Glutamatergic neuron (in vitro differentiated cells): Measurements from ENCODE around the gene TUBGCP2. TPM values are rescaled to one million over a fixed set of nuclear protein-coding genes. Genes with fewer than 3 reads are reported as not detected.
"Not testable (repeated sequence)": the region's sequence is repeated elsewhere in the genome, so short reads cannot be mapped to it uniquely, and the experiment has no call there.

Experiments
- DNase-seq: peaks from one replicate; pipeline ENCODE4 v3.0.0; 2022
- H3K27ac Mint-ChIP-seq: one replicate; pipeline ENCODE4 v1.8.0; 2020; ENCODE audit warnings: mild to moderate bottlenecking, mixed read lengths, inconsistent platforms; ENCODE audit not compliant: unreplicated experiment
- H3K27me3 Mint-ChIP-seq: one replicate; pipeline ENCODE4 v1.8.0; 2020; ENCODE audit warnings: mild to moderate bottlenecking, moderate library complexity, mixed read lengths, inconsistent platforms; ENCODE audit not compliant: unreplicated experiment
- H3K36me3 Mint-ChIP-seq: one replicate; pipeline ENCODE4 v1.8.0; 2020; ENCODE audit warnings: mild to moderate bottlenecking, mixed read lengths, inconsistent platforms; ENCODE audit not compliant: unreplicated experiment
- H3K4me1 Mint-ChIP-seq: one replicate; pipeline ENCODE4 v1.8.0; 2020; ENCODE audit warnings: mild to moderate bottlenecking, low read depth, mixed read lengths, inconsistent platforms; ENCODE audit not compliant: unreplicated experiment
- H3K4me3 Mint-ChIP-seq: one replicate; pipeline ENCODE4 v1.8.0; 2020; ENCODE audit warnings: mild to moderate bottlenecking, mixed read lengths, inconsistent platforms; ENCODE audit not compliant: unreplicated experiment
- H3K9me3 Mint-ChIP-seq: one replicate; pipeline ENCODE4 v1.8.0; 2020; ENCODE audit warnings: mild to moderate bottlenecking, moderate library complexity, mixed read lengths, inconsistent platforms; ENCODE audit not compliant: unreplicated experiment
- total RNA-seq: library from RNA; stranded (reverse); fragmentation: NEBNext Ultra II Directional; extraction: Animal tissue kit (Norgen Biotek cat#: 25700); gene quantifications from one replicate; pipeline ENCODE4 v1.2.1, GENCODE V29; 2021; ENCODE audit not compliant: unreplicated experiment
- TF ChIP-seq, protein P1 (sequence below): fragments of 200-600 bp; sonication (generic); IDR thresholded peaks from one replicate; pipeline ENCODE4 v1.5.0; 2021; ENCODE audit not compliant: partially characterized antibody, unreplicated experiment

The TUBGCP2 gene
- total RNA-seq, 1 donor from 2014 or later, result 61.4 TPM

DNA sequence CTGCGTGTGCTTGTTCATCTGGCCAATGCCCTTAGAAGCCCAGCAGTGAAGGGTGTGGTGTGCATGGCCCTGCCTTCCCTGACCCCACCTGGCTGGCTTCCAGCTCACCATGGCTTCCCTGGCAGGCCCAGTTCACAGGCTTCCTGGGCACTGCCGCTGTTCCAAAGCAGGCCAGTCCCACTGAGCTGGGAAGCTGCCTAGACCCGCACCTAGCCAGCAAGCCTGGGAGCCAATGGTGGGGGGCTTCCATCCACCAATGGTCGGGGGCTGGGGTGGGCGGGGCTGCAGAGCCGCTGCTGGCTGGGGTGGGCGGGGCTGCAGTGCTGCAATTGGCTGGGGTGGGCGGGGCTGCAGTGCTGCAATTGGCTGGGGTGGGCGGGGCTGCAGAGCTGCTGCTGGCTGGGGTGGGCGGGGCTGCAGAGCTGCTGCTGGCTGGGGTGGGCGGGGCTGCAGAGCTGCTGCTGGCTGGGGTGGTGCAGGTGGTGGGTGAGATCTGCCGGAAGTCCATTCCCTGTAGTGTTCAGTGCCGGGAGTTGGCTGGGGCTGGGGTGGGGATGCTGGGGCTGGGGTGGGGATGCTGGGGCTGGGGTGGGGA, 15.6 kb upstream of the TUBGCP2 start:
- DNase-seq, result peak; percentile 86
- H3K27me3 Mint-ChIP-seq, result peaks cover 4% of the 10 kb centered on the region
- no peak overlapping the region for H3K27ac Mint-ChIP-seq

DNA sequence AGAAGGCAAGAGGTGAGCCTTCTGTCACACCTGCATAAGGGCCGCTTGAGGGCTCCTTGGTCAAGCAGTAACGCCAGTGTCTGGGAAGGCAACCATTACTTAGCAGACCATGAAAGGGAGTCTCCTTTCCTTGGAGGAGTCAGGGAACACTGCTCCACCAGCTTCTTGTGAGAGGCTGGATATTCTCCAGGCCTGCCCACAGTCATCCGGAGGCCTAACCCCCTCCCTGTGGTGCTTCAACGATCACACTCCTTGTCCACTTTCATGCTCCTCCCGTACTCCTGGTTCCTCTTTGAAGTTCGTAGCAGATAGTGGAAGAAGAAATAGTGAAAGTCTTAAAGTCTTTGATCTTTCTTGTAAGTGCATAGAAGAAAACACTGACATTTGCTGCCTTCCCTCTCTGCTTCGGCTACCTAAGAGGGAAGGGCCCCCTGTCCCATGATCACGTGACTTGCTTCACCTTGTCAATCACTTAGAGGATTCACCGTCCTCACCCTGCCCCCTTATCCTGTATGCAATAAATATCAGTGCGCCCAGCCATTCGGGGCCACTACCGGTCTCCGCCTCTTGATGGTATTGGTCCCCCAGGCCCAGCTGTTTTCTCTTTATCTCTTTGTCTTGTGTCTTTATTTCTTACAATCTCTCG, 13.5 kb upstream of the TUBGCP2 start:
- H3K27me3 Mint-ChIP-seq, H3K4me3 Mint-ChIP-seq, H3K4me1 Mint-ChIP-seq, DNase-seq, H3K27ac Mint-ChIP-seq, H3K36me3 Mint-ChIP-seq: not testable (repeated sequence)
- H3K9me3 Mint-ChIP-seq, result peaks cover 13% of the 10 kb centered on the region

More for the DNA sequence above, 15.6 kb upstream of the TUBGCP2 start:
- peaks cover 10% of the 10 kb centered on the region for H3K36me3 Mint-ChIP-seq
- H3K4me3 Mint-ChIP-seq, result no peak overlapping the region
- TF ChIP-seq, protein P1, sequence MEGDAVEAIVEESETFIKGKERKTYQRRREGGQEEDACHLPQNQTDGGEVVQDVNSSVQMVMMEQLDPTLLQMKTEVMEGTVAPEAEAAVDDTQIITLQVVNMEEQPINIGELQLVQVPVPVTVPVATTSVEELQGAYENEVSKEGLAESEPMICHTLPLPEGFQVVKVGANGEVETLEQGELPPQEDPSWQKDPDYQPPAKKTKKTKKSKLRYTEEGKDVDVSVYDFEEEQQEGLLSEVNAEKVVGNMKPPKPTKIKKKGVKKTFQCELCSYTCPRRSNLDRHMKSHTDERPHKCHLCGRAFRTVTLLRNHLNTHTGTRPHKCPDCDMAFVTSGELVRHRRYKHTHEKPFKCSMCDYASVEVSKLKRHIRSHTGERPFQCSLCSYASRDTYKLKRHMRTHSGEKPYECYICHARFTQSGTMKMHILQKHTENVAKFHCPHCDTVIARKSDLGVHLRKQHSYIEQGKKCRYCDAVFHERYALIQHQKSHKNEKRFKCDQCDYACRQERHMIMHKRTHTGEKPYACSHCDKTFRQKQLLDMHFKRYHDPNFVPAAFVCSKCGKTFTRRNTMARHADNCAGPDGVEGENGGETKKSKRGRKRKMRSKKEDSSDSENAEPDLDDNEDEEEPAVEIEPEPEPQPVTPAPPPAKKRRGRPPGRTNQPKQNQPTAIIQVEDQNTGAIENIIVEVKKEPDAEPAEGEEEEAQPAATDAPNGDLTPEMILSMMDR, result no peak
- peaks cover 9% of the 10 kb centered on the region for H3K4me1 Mint-ChIP-seq
- H3K9me3 Mint-ChIP-seq, result peaks cover 11% of the 10 kb centered on the region

DNA sequence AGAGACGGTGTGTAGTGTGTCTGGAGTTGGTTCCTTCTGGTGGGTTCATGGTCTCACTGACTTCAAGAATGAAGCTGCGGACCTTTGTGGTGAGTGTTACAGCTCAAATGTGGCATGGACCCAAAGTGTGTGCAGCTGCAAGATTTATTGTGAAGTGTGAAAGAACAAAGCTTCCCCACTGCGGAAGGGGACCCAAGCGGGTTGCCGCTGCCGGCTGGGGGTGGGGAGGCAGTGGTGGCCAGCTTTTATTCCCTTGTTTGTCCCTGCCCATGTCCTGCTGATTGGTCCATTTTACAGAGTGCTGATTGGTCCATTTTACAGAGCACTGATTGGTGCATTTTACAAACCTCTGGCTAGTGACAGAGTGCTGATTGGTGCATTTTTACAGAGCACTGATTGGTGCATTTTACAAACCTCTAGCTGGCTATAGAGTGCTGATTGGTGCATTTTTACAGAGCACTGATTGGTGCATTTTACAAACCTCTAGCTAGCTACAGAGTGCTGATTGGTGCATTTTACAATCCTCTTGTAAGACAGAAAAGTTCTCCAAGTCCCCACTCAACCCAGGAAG, 12.3 kb upstream of the TUBGCP2 start:
- not testable (repeated sequence) for H3K4me3 Mint-ChIP-seq, H3K36me3 Mint-ChIP-seq, DNase-seq, H3K27ac Mint-ChIP-seq, H3K27me3 Mint-ChIP-seq, H3K4me1 Mint-ChIP-seq
- H3K9me3 Mint-ChIP-seq, result peaks cover 17% of the 10 kb centered on the region

DNA sequence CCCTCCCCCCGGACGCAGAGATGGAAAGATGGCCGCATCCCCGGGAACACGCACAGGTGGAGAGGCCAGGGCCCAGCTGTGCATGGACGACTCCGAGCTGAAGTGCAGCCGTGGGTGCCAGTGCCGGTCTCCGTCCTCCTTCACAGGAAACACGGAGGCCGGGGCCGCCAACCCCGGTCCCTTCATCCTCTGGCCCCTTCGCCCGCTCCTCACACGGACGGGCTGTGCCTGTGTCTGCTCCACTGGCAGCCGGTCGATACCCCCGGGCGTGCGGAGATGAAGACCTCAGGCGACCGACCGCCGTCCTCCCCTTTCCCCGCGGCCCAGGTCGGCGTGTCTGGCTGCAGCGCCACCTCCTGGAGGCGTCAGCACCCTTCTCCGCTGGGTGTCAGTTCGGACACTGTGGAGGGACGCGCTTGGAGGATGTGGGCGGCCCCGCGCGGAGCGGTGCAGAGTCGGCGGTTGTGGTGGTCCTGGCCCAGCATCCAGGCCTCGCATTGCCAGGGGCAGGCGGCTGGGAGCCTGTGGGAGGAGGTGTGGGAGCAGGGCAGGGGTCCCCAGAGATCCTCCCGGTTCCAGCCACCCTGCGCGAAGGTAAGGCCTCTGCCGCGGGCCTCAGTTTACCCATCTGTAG, 9.9 kb upstream of the TUBGCP2 start:
- peaks cover 10% of the 10 kb centered on the region for H3K36me3 Mint-ChIP-seq
- H3K4me1 Mint-ChIP-seq, result peaks cover 5% of the 10 kb centered on the region
- peaks cover 7% of the 10 kb centered on the region for H3K27me3 Mint-ChIP-seq

DNA sequence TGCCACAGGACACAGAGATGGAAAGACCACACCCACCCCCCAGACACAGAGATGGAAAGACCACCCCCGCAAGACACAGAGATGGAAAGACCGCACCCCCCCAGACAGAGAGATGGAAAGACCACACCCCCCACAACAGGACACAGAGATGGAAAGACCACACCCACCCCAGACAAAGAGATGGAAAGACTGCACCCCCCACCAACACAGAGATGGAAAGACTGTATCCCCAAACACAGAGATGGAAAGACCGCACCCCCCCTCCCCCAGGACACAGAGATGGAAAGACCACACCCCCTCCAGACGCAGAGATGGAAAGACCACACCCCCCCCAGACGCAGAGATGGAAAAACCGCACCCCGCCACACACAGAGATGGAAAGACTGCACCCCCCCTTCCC, 8.1 kb upstream of the TUBGCP2 start:
- Mint-ChIP-seq H3K4me3 (peak overlapping the region; percentile 67), H3K36me3 (peaks cover 5% of the 10 kb centered on the region), H3K27ac (peak overlapping the region; percentile 85), H3K4me1 (peaks cover 13% of the 10 kb centered on the region), H3K9me3 (peaks cover 22% of the 10 kb centered on the region), H3K27me3 (peaks cover 7% of the 10 kb centered on the region)
- DNase-seq, result no peak
- TF ChIP-seq, protein P1, result no peak

More for the DNA sequence above, 9.9 kb upstream of the TUBGCP2 start:
- TF ChIP-seq, protein P1, result peak; percentile 85
- H3K9me3 Mint-ChIP-seq, result peaks cover 22% of the 10 kb centered on the region
- peak overlapping the region; percentile 62 for H3K27ac Mint-ChIP-seq
- peak; percentile 95 for DNase-seq
- peak overlapping the region; percentile 38 for H3K4me3 Mint-ChIP-seq
